Measurements from ENCODE around the gene ARHGAP24. TPM values are rescaled to one million over a fixed set of nuclear protein-coding genes. Genes with fewer than 3 reads are reported as not detected.

ARHGAP24 gene
- polyA plus RNA-seq, 2 of the 4 experiments (the other 2 are of a cell fraction), result 1.7 to 12.1 TPM

GRCh38 chr4:85570388-85570787 lies 95.4 kb downstream of the ARHGAP24 start:
- POLR2A ChIA-PET, result no interaction called here
- Histone ChIP-seq H3K9me3 (no peaks in the 10 kb centered on the region), H3K4me3 (no peak overlapping the region), H3K4me1 (no peaks in the 10 kb centered on the region), H3K4me2 (no peak overlapping the region), H3K27ac (no peak overlapping the region)
- TF ChIP-seq SREBF2 (IDR thresholded peaks at IDR 0.05) (no peak), ZSCAN20 (CRISPR knock-in tag; IDR thresholded peaks at IDR 0.05) (no peak), NPAS2 (CRISPR knock-in tag; IDR thresholded peaks at IDR 0.05; ENCODE audit: borderline replicate concordance) (no peak), NFE2L2 (conservative IDR thresholded peaks at IDR 0.05; ENCODE audit: low read length) (no peak), SMC3 (IDR thresholded peaks at IDR 0.05) (no peak), REST (IDR thresholded peaks at IDR 0.05) (no peak), CHD4 (IDR thresholded peaks at IDR 0.05; ENCODE audit: borderline replicate concordance) (no peak), RCOR1 (IDR thresholded peaks at IDR 0.05; ENCODE audit: low read depth, low read length) (no peak), ZC3H11A (IDR thresholded peaks at IDR 0.05) (no peak)
- WGBS (ENCODE audit: missing lambda C conversion rate), result 84% methylated on average over 3 of the region's 3 CpGs
- CTCF ChIA-PET, result no interaction called here
- no peak for ATAC-seq
- DNase-seq (ENCODE audit: low read depth in 1 of 2, low spot score in 1 of 2), result no peak
- no peak for FAIRE-seq

- H3K9me3 ChIP-seq, result no peaks in the 10 kb centered on the region
- FAIRE-seq (no peak), DNase-seq (ENCODE audit: low read depth in 1 of 2, low spot score in 1 of 2) (no peak), ATAC-seq (no peak)
- H3K4me2 ChIP-seq, result no peak overlapping the region
- H3K27ac ChIP-seq, result no peak overlapping the region
- no peak for TF ChIP-seq RFX5 (IDR thresholded peaks at IDR 0.05)
- TF ChIP-seq CBX2 (IDR thresholded peaks at IDR 0.05; ENCODE audit: borderline replicate concordance, low read depth), result no peak
- no peak for TF ChIP-seq TFCP2L1 (CRISPR knock-in tag; IDR thresholded peaks at IDR 0.05)
- no peak for TF ChIP-seq POLR2AphosphoS2 (conservative IDR thresholded peaks at IDR 0.05; ENCODE audit: low read length)
- no peak for TF ChIP-seq MAFK (IDR thresholded peaks at IDR 0.05; ENCODE audit: partially characterized antibody)
- TF ChIP-seq ATOH8 (CRISPR knock-in tag; IDR thresholded peaks at IDR 0.05; ENCODE audit: low read depth), result no peak
- TF ChIP-seq HMGXB4 (CRISPR knock-in tag; IDR thresholded peaks at IDR 0.05; ENCODE audit: borderline replicate concordance), result no peak
- no peak for TF ChIP-seq CEBPB (IDR thresholded peaks at IDR 0.05)
- TF ChIP-seq TP53 (CRISPR knock-in tag; IDR thresholded peaks at IDR 0.05), result no peak
- TF ChIP-seq RAD21 (conservative IDR thresholded peaks at IDR 0.05 in 1 of 2, IDR thresholded peaks at IDR 0.05 in 1 of 2), result no peak
- no peak for TF ChIP-seq EHMT2 (IDR thresholded peaks at IDR 0.05; ENCODE audit: low read depth)
- no peak for TF ChIP-seq NR3C1 (IDR thresholded peaks at IDR 0.05)
- TF ChIP-seq HES2 (IDR thresholded peaks at IDR 0.05), result no peak
- no peak for TF ChIP-seq NFE2L2 (conservative IDR thresholded peaks at IDR 0.05; ENCODE audit: low read length)
- no peak for TF ChIP-seq EP300 (IDR thresholded peaks at IDR 0.05)
- TF ChIP-seq E2F6 (IDR thresholded peaks at IDR 0.05; ENCODE audit: borderline replicate concordance, low read depth), result no peak
- TF ChIP-seq JUN (IDR thresholded peaks at IDR 0.05), result no peak
- TF ChIP-seq CHD2 (IDR thresholded peaks at IDR 0.05; ENCODE audit: low read length, partially characterized antibody), result no peak
- no peak for TF ChIP-seq RARB (CRISPR knock-in tag; IDR thresholded peaks at IDR 0.05)
- no peak overlapping the region for H3K4me3 ChIP-seq
- POLR2A ChIA-PET, result no interaction called here
- CTCF ChIA-PET, result no interaction called here
- H3K4me1 ChIP-seq, result no peaks in the 10 kb centered on the region
Observed at GRCh38 chr4:85571008-85571407, 96.1 kb downstream of the ARHGAP24 start.

Data from A549 (cell line).